ENCODE results near the gene KIF1B.

The KIF1B gene

DNA sequence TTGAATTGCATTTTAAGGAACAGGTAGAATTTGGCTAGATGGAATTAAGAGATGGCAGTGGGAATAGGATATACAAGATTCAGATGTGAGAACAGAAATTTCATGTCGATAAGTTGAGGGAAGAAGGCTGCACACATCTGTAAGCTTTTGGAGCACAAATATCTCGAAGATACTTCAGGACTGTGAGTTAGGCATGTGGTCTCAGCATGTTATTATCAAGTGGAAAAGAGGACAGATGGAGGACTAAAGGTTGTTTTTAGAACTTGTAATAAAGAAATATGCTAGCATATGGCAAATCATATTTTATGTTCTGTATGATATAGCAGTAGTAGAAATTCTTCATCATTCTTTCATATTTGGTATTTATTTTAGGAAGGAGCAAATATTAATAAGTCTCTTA is 61.5 kb downstream of the KIF1B start:
- Histone ChIP-seq H2AFZ (ENCODE audit: low read depth, low read length) (no peak overlapping the region), H3K4me2 (ENCODE audit: insufficient read depth, low read length) (no peak overlapping the region), H3K9ac (ENCODE audit: low read depth, low read length) (no peak overlapping the region), H4K20me1 (ENCODE audit: insufficient read depth, low read length) (no peaks in the 10 kb centered on the region), H3K4me3 (ENCODE audit: low read depth in 1 of 2, low read length in 2 of 2) (no peak overlapping the region), H3K36me3 (ENCODE audit: insufficient read depth, low read length) (no peaks in the 10 kb centered on the region), H3K27ac (ENCODE audit: low read length) (no peak overlapping the region), H3K79me2 (ENCODE audit: insufficient read depth, low read length) (no peaks in the 10 kb centered on the region), H3K27me3 (ENCODE audit: insufficient read depth, low read length, poor library complexity) (no peaks in the 10 kb centered on the region), H3K4me1 (ENCODE audit: insufficient read depth, low read length) (peaks cover 7% of the 10 kb centered on the region), H3K9me3 (ENCODE audit: insufficient read depth, low read length, severe bottlenecking) (no peaks in the 10 kb centered on the region)
- ATAC-seq (ENCODE audit: insufficient read depth, low read depth) (no peak), DNase-seq (no peak)
- no peak for TF ChIP-seq CTCF (IDR thresholded peaks at IDR 0.05; ENCODE audit: borderline replicate concordance, extremely low read depth, low read length, poor library complexity, severe bottlenecking)

- Histone ChIP-seq H3K4me1 (ENCODE audit: insufficient read depth, low read length) (peaks cover 7% of the 10 kb centered on the region), H3K27me3 (ENCODE audit: insufficient read depth, low read length, poor library complexity) (no peaks in the 10 kb centered on the region), H3K4me2 (ENCODE audit: insufficient read depth, low read length) (no peak overlapping the region), H3K9me3 (ENCODE audit: insufficient read depth, low read length, severe bottlenecking) (no peaks in the 10 kb centered on the region), H4K20me1 (ENCODE audit: insufficient read depth, low read length) (no peaks in the 10 kb centered on the region), H3K9ac (ENCODE audit: low read depth, low read length) (no peak overlapping the region), H2AFZ (ENCODE audit: low read depth, low read length) (no peak overlapping the region), H3K27ac (ENCODE audit: low read length) (no peak overlapping the region), H3K36me3 (ENCODE audit: insufficient read depth, low read length) (no peaks in the 10 kb centered on the region), H3K79me2 (ENCODE audit: insufficient read depth, low read length) (no peaks in the 10 kb centered on the region), H3K4me3 (ENCODE audit: low read depth in 1 of 2, low read length in 2 of 2) (no peak overlapping the region)
- ATAC-seq (ENCODE audit: insufficient read depth, low read depth), result no peak
- TF ChIP-seq CTCF (IDR thresholded peaks at IDR 0.05; ENCODE audit: borderline replicate concordance, extremely low read depth, low read length, poor library complexity, severe bottlenecking) (no peak), EZH2 (IDR thresholded peaks at IDR 0.05; ENCODE audit: borderline replicate concordance, low read depth, low read length, severe bottlenecking) (no peak)
- DNase-seq, result no peak
Observed at GRCh38 chr1:10272274-10272673, 61.9 kb downstream of the KIF1B start.

GRCh38 chr1:10278880-10279279 is 68.5 kb downstream of the KIF1B start:
- H3K9ac ChIP-seq (ENCODE audit: low read depth, low read length), result no peak overlapping the region
- H3K9me3 ChIP-seq (ENCODE audit: insufficient read depth, low read length, severe bottlenecking), result no peaks in the 10 kb centered on the region
- H3K27ac ChIP-seq (ENCODE audit: low read length), result no peak overlapping the region
- no peak overlapping the region for H3K4me3 ChIP-seq (ENCODE audit: low read depth in 1 of 2, low read length in 2 of 2)
- DNase-seq (no peak), ATAC-seq (ENCODE audit: insufficient read depth, low read depth) (no peak)
- TF ChIP-seq CTCF (IDR thresholded peaks at IDR 0.05; ENCODE audit: borderline replicate concordance, extremely low read depth, low read length, poor library complexity, severe bottlenecking) (no peak), EZH2 (IDR thresholded peaks at IDR 0.05; ENCODE audit: borderline replicate concordance, low read depth, low read length, severe bottlenecking) (no peak)
- no peaks in the 10 kb centered on the region for H3K79me2 ChIP-seq (ENCODE audit: insufficient read depth, low read length)
- H4K20me1 ChIP-seq (ENCODE audit: insufficient read depth, low read length), result no peaks in the 10 kb centered on the region
- H3K36me3 ChIP-seq (ENCODE audit: insufficient read depth, low read length), result peaks cover 9% of the 10 kb centered on the region; the same call in 1 of the 2 replicates
- no peak overlapping the region for H2AFZ ChIP-seq (ENCODE audit: low read depth, low read length)
- no peaks in the 10 kb centered on the region for H3K4me1 ChIP-seq (ENCODE audit: insufficient read depth, low read length)
- H3K4me2 ChIP-seq (ENCODE audit: insufficient read depth, low read length), result no peak overlapping the region
- H3K27me3 ChIP-seq (ENCODE audit: insufficient read depth, low read length, poor library complexity), result no peaks in the 10 kb centered on the region
